Activated CD8-positive, alpha-beta memory T cell treated with anti-CD3 and anti-CD28 coated beads, Interleukin-2, amount 50 U/mL, for 48 hours (primary cell): ENCODE measurements around the gene CTNNBL1.

ENCODE experiments used
- DNase-seq: peaks from one replicate; pipeline ENCODE4 v3.0.0-alpha.2; 2020

The CTNNBL1 gene

GRCh38 chr20:37881601-37882343 is 187.9 kb downstream of the CTNNBL1 start:
- DNase-seq, result no peak

DNA sequence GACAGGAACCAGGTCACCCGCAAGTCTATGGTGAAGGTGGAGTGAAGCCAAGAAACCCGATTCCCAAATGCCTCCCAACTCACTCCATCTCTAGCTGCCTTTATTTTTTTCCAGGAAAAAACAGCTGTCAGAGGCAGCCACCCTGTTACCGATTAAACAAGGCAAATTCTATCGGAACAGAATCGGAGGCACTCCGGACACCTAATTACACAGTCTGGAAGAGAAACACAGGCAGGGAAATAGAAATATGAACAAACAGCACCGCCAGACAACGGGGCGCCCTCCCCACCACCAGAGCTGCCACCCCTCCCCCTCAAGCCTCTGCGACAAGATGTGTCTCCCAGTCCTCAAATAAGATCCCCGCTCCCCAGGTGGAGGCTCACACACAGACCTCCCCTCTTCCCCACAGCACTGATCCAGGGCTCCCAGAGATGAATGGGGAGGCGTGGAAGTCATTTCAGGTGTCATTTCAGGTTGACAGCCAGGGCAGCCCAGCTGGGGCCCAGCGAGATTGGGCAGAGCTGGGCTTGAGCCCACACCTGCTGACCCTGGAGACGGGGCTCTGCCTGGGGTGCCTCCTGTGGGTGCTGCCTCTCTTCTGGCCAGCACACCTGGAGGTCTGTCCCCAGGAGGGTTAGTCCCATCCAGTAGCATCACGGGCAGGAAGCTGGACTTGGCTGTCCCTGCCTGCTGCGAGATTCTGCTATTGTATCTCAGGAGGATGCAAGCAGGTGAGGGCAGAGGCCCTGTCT is 189.3 kb downstream of the CTNNBL1 start:
- DNase-seq, result no peak

DNA sequence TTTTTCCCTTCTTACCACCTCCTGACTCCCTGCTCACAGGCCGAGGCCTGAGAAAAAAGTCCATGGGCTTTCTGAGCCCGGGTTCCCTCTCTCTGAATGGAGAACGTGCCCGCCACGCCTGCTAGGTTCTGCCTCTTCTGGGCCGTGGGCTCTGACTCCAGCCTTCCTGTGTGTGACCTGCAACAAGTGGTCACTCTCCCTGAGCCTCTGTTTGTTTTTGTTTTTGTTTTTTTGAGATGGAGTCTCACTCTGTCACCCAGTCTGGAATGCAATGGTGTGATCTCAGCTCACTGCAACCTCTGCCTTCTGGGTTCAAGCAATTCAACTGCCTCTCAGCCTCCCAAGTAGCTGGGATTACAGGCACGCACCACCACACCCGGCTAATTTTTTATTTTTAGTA is 191.2 kb downstream of the CTNNBL1 start:
- no peak for DNase-seq

DNA sequence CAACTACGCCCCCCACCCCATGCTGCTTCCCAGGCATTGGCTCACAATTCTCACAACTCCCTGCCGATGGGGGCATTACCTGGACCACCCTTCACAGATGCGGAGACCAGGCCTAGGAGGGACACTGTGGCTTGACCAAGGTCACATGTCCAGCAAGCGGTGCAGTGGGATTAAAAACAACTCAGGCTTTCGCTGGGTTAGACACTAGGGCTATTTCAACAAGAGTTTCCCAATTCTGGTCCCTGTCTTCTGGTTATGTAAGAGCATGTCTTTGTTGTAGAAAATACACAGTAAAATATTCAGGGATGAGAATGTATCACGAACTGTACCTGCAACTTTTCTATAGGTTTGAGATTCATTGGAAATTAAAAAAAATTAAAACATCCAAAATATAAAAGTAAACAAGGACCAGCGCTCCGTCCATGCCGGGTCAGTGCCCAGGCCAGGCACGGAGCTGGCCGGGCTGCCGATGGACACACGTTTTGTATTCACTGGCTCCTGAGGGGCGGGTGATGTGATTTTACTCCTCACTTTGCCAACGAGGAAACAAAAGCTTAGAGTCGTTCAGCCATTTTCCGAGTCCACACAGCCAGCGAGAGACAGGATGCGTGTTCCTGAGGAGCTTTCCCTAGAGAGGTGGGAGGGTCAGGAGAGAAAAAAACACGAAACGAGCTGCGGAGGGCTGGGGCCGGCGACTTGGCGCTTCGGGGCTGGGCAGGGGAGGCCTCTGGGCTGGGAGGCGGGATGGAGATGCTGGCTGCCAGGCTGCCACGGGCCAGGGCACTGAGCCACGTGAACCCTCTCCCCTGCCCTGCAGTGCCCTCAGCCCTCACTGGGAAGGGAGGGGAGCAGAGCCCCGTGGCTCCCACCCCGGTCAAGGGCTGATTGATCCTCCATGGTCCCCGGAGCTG is 192.0 kb downstream of the CTNNBL1 start:
- no peak for DNase-seq

- DNase-seq, result no peak
Measured at GRCh38 chr20:37886851-37887297, 193.0 kb downstream of the CTNNBL1 start.

DNA sequence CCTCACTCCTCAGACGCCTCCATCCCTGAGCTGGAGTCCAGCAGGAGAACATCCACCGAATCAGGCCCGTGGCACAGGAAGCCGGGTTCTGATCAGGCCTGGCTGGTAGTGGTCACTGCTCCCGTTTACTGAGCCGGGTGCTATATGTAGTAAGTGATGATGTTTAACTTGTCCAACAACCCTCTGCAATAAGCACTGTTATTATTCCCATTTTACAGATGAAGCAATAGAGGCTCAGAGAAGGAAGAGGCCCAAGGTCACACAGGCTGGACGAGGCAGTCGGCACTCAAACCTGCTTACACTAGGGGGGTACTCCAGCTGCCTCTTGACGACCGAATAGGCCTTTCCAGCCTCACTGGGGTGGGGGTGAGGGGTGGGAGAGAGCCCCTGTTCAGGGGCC is 194.8 kb downstream of the CTNNBL1 start:
- DNase-seq, result no peak

DNA sequence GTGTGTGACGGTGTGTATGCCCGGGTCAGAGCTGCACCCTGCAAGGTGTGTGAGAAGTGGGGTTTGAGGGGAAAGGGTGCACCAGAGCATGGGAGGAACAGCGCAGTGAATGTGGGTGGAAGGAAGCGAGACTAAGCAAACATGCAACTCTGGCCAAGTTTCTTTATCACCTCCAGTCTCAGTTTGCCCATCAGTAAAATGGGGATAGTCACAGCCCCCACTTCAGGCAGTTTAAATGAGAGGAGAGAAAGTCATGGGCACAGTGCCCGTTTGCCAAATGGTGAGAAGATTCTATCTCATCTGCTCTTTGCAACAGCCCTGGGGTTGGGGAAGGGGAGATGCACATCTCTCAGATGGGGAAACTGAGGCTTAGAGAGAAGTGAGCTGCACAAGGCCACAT is 196.3 kb downstream of the CTNNBL1 start:
- DNase-seq, result no peak

GRCh38 chr20:37890643-37891042 is 196.8 kb downstream of the CTNNBL1 start:
- no peak for DNase-seq

GRCh38 chr20:37892001-37892400 is 198.2 kb downstream of the CTNNBL1 start:
- no peak for DNase-seq

- DNase-seq, result no peak
Measured at GRCh38 chr20:37893566-37894241, 199.9 kb downstream of the CTNNBL1 start.

GRCh38 chr20:37894454-37894853 is 200.6 kb downstream of the CTNNBL1 start:
- no peak for DNase-seq

GRCh38 chr20:37895166-37895565 is 201.3 kb downstream of the CTNNBL1 start:
- DNase-seq, result no peak

GRCh38 chr20:37896932-37897548 is 203.2 kb downstream of the CTNNBL1 start:
- DNase-seq, result no peak

- DNase-seq, result no peak
Measured at GRCh38 chr20:37898233-37899104, 204.6 kb downstream of the CTNNBL1 start.

GRCh38 chr20:37899105-37900045 is 205.5 kb downstream of the CTNNBL1 start:
- DNase-seq, result no peak

GRCh38 chr20:37901240-37901639 is 207.4 kb downstream of the CTNNBL1 start:
- DNase-seq, result no peak

GRCh38 chr20:37901654-37902503 is 208.0 kb downstream of the CTNNBL1 start:
- no peak for DNase-seq

DNA sequence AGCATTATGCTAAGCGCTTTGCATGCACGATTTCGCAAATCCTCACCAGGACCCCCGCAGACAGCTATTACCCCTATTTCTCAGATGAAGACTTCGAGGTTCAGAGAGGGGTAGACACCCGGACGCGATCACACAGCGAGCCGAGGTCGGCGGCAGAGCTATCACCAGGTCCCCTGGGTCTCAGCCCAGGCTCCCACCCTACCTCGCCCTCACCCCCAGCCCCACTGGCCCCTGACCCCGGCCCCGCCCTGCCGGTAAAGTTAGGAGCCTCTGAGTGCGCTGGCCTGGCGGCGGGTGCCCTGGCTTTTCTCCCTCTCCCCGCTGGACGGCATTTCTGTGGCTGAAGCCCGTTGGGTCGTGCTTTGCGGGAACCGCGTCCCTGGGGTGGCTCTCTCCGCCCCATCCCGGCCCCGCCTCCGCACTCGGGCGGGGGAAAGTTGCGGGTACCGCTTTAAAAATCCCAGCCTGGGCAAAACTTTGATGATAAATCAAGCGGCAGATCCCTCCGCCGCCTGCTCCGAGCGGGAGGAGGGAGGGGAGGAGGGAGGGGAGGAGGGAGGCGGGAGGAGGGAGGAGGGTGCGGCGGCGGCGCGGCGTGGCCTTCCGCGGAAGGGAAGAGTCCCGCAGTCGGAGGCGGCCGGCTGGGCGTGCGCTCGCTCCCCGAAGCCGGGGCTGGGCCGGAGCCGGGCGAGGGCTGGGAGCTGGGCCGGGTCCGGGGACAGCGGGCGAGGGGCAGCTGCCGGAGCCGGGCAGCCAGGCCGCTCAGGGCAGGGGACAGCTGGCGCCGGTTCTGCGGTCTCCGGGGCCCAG is 208.9 kb downstream of the CTNNBL1 start, which contains the start of gene VSTM2L:
Gene VSTM2L, plus strand, starts transcription at position 624 of the 810 bp plus-strand sequence. CDS start 224 bp downstream, outside the sequence.
- DNase-seq, result no peak
